Mucosa of rectum (tissue), 2 donors: ENCODE data around the gene TGFBR1.

Experiments
- H3K27ac ChIP-seq, 2 donors: one replicate each; pipeline ENCODE4 v1.7.0; 2013; ENCODE audit warnings: inconsistent platforms in 2 of 2, low read depth in 2 of 2, low read length in 2 of 2
- H3K27me3 ChIP-seq, 2 donors: one replicate each; pipeline ENCODE4 v1.7.0; 2013; ENCODE audit warnings: low read length in 2 of 2; ENCODE audit not compliant: control insufficient read depth in 2 of 2, insufficient read depth in 2 of 2
- H3K36me3 ChIP-seq, 2 donors: one replicate each; pipeline ENCODE4 v1.7.0; 2013; ENCODE audit warnings: low read length in 2 of 2; ENCODE audit not compliant: control insufficient read depth in 2 of 2, insufficient read depth in 2 of 2
- H3K4me1 ChIP-seq, 2 donors: one replicate each; pipeline ENCODE4 v1.7.0; 2013; ENCODE audit warnings: low read length in 2 of 2, mild to moderate bottlenecking in 1 of 2; ENCODE audit not compliant: control insufficient read depth in 2 of 2, insufficient read depth in 2 of 2
- H3K4me3 ChIP-seq, 2 donors: one replicate each; pipeline ENCODE4 v1.7.0; 2013; ENCODE audit warnings: low read length in 2 of 2
- H3K9ac ChIP-seq, 2 donors: one replicate each; pipeline ENCODE4 v1.7.0; 2013; ENCODE audit warnings: low read length in 2 of 2, low read depth in 1 of 2, mild to moderate bottlenecking in 1 of 2
- H3K9me3 ChIP-seq, 2 donors: one replicate each; pipeline ENCODE4 v1.7.0; 2013; ENCODE audit warnings: low read length in 2 of 2; ENCODE audit not compliant: control insufficient read depth in 2 of 2
- donor health status: healthy.
- donor health status: Normal muscosa, but diverticular disease.

The TGFBR1 gene

GRCh38 chr9:99167119-99167518 is 62.2 kb downstream of the TGFBR1 start:
- no peaks in the 10 kb centered on the region for H3K9me3 ChIP-seq
- H3K36me3 ChIP-seq, result no peaks in the 10 kb centered on the region
- peaks cover 0 to 3% of the 10 kb centered on the region in 2 donors for H3K27me3 ChIP-seq
- no peak overlapping the region for H3K9ac ChIP-seq
- no peak overlapping the region for H3K4me3 ChIP-seq
- no peaks in the 10 kb centered on the region for H3K4me1 ChIP-seq
- no peak overlapping the region for H3K27ac ChIP-seq

- Histone ChIP-seq H3K27me3 (peaks cover 0 to 3% of the 10 kb centered on the region in 2 donors), H3K36me3 (no peaks in the 10 kb centered on the region), H3K4me3 (no peak overlapping the region), H3K9me3 (no peaks in the 10 kb centered on the region), H3K27ac (no peak overlapping the region), H3K9ac (no peak overlapping the region), H3K4me1 (no peaks in the 10 kb centered on the region)
Measured at GRCh38 chr9:99167694-99168093, 62.8 kb downstream of the TGFBR1 start.

GRCh38 chr9:99169086-99169485 is 64.2 kb downstream of the TGFBR1 start:
- no peaks in the 10 kb centered on the region for H3K4me1 ChIP-seq
- H3K9ac ChIP-seq, result no peak overlapping the region
- H3K36me3 ChIP-seq, result no peaks in the 10 kb centered on the region
- no peak overlapping the region for H3K4me3 ChIP-seq
- no peaks in the 10 kb centered on the region for H3K9me3 ChIP-seq
- peaks cover 0 to 3% of the 10 kb centered on the region in 2 donors for H3K27me3 ChIP-seq
- H3K27ac ChIP-seq, result no peak overlapping the region

GRCh38 chr9:99169982-99170761 is 65.3 kb downstream of the TGFBR1 start:
- no peaks in the 10 kb centered on the region for H3K4me1 ChIP-seq
- no peaks in the 10 kb centered on the region for H3K9me3 ChIP-seq
- H3K4me3 ChIP-seq, result no peak overlapping the region
- no peaks in the 10 kb centered on the region for H3K36me3 ChIP-seq
- H3K27ac ChIP-seq, result no peak overlapping the region
- peaks cover 0 to 3% of the 10 kb centered on the region in 2 donors for H3K27me3 ChIP-seq
- no peak overlapping the region for H3K9ac ChIP-seq

GRCh38 chr9:99171225-99172123 is 66.6 kb downstream of the TGFBR1 start:
- H3K27ac ChIP-seq, result no peak overlapping the region
- peaks cover 0 to 3% of the 10 kb centered on the region in 2 donors for H3K27me3 ChIP-seq
- no peak overlapping the region for H3K9ac ChIP-seq
- no peak overlapping the region for H3K4me3 ChIP-seq
- no peaks in the 10 kb centered on the region for H3K4me1 ChIP-seq
- H3K36me3 ChIP-seq, result no peaks in the 10 kb centered on the region
- H3K9me3 ChIP-seq, result no peaks in the 10 kb centered on the region

GRCh38 chr9:99172124-99173091 is 67.5 kb downstream of the TGFBR1 start:
- H3K4me3 ChIP-seq, result no peak overlapping the region
- H3K9ac ChIP-seq, result no peak overlapping the region
- H3K27ac ChIP-seq, result no peak overlapping the region
- H3K27me3 ChIP-seq, result peaks cover 0 to 3% of the 10 kb centered on the region in 2 donors
- H3K9me3 ChIP-seq, result no peaks in the 10 kb centered on the region
- no peaks in the 10 kb centered on the region for H3K36me3 ChIP-seq
- H3K4me1 ChIP-seq, result no peaks in the 10 kb centered on the region

GRCh38 chr9:99173570-99174504 is 68.9 kb downstream of the TGFBR1 start:
- Histone ChIP-seq H3K9me3 (no peaks in the 10 kb centered on the region), H3K27me3 (no peaks in the 10 kb centered on the region), H3K9ac (no peak overlapping the region), H3K36me3 (no peaks in the 10 kb centered on the region), H3K4me1 (no peaks in the 10 kb centered on the region), H3K4me3 (no peak overlapping the region), H3K27ac (no peak overlapping the region)

GRCh38 chr9:99176527-99177013 is 71.7 kb downstream of the TGFBR1 start:
- Histone ChIP-seq H3K36me3 (no peaks in the 10 kb centered on the region), H3K27me3 (no peaks in the 10 kb centered on the region), H3K4me3 (no peak overlapping the region), H3K4me1 (no peaks in the 10 kb centered on the region), H3K9me3 (no peaks in the 10 kb centered on the region), H3K27ac (no peak overlapping the region), H3K9ac (no peak overlapping the region)
